Fibroblast of skin of right biceps (primary cell): ENCODE measurements around the gene LTB4R.
A peak's percentile ranks its signal among the peaks of the same experiment; 100 is the strongest.
"Not testable (repeated sequence)": the region's sequence is repeated elsewhere in the genome, so short reads cannot be mapped to it uniquely, and the experiment has no call there.

Experiments used
- DNase-seq: peaks from one replicate; pipeline ENCODE4 v3.0.0-alpha.2; 2013

The LTB4R gene

DNA sequence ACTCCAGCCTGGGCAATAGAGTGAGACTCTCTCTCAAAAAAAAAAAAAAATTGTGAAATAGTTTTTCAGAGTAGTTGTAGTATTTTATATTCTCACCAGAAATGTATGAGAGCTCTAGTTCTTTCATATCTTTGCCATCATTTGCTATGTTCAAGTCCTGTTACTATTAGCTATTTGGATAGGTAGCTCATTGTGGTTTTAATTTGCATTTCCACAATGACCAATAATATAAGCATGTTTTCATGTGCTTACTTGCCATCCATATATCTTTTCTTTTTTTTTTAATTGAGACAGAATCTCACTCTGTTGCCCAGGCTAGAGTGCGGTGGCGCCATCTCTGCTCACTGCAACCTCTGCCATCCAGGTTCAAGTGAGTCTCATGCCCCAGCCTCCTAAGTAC lies 36.9 kb downstream of the LTB4R start:
- no peak for DNase-seq

DNA sequence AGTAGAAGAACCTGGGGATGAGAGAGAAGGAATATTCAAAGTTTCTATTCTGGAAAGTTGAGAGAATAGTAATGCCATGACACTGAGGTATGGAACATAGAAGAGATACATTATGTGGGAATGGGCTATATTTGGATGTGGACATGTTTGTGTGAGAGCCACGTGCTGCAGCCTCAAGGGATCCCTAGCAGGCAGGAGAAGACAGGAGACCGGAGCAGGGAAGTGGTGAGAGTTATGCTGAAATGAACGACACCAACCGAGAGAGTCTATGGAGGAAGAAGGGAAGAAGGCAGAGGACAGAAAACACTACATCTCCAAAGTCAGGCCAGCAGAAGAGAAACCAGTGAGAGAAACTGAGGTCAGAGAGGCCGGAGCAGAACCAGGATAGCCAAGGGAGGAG lies 38.4 kb downstream of the LTB4R start:
- DNase-seq, result no peak

DNA sequence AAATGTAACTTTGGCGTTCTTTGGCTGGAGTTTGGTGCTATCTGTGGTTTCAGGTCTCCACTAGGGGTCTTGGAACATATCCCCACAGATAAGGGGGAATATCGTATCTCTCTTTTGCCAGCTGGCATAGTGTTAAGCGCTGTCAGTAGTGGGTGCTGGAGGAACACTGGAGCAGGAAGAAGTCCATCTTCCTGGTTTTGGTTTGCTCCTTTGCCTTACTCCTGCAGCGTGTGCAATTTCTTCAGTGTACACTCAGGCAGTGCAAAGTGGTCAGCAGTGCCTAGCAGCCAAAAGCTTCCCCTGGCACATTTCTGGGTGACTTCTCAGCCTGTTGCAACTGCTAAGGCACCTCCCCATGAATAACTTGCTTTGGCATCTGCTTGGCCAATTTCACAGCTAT lies 40.2 kb downstream of the LTB4R start:
- DNase-seq, result peak; percentile 28

DNA sequence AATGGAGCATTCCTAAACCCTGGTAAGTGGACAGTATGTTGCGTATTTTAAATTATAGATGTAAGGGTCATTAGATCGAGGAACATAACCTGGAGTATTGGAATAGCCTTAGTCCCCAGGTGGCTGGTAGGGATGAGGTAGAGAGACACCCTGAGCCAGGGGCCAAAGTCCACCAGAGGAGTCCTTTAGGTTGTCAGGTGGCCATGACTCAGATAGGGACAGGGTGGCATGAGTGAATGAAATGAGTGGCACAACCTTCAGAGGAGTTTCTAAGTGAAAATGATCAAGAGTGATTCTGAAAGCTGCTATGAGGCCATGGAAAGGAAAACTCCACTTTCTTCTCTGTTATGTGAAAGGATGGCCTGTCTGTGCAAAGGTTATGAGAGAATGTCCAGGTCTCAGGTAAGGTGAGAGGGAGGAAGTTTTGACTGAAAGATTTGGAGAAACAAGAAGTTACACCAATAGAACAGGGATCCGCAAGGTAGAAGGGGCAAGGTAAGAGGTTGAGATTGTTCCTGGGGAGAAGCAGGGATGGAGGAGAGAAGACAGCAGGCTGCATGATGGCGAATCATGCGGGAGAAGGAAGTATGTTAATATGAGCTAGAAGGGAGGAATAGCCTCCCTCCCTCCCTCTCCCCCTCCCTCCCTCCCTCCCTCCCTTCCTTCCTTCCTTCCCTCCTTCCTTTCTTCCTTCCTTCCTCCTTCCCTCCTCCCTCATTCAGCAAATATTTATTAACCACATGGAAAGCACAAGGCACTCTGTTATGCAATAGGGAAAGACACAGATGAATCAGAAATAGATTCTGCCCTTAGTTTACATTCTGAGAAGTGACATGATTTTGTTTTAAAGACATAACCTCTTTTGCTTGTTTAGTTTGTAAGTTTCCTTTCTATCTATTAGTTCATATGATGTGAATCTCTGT lies 42.5 kb downstream of the LTB4R start:
- DNase-seq, result peak; percentile 57

DNA sequence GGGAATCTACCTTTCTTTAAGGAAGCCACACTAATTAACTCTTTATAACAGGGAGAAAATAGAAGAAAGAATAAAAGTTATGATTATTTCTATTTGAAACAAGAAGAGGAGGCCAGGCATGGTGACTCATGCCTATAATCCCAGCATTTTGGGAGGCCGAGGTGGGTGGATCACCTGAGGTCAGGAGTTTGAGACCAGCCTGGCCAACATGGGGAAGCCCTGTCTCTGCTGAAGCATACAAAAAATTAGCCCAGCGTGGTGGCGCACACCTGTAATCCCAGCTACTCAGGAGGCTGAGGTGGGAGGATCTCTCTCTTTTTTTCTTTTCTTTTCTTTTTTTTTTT lies 43.2 kb downstream of the LTB4R start:
- not testable (repeated sequence) for DNase-seq

DNA sequence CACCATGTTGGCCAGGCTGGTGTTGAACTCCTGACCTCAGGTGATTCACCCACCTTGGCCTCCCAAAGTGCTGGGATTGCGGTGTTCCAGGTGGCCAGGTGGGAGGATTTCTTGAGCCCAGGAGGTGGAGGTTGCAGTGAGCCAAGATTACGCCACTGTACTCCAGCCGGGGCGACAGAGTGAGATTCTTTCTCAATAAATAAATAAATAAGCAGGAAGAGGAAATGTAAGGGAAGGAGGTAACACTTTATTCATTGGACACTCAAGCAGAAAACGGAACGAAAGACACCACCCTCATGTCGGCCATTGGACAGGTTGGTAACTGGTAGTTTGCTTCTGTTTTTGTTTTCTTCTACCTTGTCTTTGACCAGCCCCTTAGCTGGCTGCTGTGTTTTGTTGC lies 43.7 kb downstream of the LTB4R start:
- no peak for DNase-seq

DNA sequence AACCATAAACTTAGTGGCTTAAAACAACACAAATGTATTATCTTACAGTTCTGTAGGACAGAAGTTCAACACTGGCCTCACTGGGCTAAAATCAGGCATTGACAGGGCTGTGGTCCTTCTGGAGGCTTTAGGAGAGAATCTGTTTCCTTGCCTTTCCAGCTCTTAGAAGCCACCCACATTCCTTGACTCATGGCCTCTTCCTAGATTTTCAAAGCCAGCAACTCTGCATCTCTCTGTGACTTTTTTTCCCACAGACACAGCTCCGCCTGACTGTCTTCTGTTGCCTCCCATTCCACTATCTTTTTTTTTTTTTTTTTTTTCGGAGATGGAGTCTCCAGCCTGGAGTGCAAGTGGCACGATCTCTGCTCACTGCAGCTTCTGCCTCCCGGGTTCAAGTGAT lies 44.9 kb downstream of the LTB4R start:
- no peak for DNase-seq

DNA sequence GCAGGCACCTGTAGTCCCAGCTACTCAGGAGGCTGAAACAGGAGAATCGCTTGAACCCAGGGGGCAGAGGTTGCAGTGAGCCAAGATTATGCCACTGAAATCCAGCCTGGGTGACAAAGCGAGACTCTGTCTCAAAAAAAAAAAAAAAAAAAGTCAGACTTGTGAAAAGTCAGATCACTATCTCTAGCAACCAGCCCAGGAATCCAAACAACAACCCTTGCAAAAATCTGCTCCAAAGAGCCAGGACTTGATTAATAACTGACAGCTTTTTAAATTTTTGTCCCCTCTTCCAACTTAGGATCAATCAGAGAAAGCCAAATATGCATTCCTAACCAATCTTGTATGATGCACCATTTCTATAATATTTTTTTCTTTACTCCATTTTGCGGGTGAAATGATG lies 49.0 kb downstream of the LTB4R start:
- DNase-seq, result no peak

DNA sequence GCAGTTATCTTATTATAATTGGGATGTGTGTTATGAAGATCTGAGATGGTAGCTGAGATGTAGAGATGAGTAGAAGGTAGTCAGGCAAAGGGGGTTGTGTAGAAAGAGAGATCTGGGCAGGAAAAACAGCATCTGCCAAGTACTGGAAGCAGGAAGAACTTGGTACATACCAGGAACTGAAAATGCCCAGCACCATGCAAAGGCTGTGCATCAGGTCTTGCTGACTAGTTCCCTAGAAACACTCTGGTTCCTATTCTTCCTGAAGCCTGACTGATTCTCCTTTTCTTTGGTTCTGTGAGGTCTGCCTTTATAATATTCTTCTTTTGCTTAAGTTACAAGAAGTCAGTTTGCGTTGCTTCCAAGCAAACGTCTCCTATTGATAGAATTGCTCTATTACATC lies 50.0 kb downstream of the LTB4R start:
- DNase-seq, result no peak

DNA sequence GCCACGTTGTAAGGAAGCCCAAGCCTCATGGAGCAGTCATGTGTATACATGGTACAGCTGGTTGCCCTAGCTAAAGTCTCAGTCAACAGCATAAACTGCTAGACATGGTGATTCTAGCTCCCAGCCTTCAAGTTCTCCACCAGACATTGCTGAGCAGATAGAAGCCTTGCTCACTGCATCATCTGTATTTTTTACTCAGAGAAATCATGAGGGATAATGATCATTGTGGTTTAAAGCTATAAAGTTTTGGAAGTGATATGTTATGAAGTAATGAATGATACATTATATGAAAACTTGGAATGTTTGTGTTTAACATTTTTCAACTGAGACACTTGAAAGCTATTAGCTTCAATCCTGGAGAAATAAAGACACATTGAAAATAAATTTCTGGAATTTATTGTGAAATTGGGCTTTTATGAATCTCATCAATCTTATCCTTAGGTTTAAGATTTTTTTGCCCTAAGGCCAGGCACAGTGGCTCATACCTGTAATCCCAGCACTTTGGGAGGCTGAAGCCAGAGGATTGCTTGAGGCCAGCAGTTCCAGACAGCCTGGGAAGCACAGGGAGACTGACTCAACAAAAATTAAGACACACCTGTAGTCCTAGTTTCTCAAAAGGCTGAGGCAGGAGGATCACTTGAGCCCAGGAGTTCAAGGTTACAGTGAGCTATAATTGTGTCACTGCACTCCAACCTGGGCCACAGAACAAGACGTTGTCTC lies 51.1 kb downstream of the LTB4R start:
- DNase-seq, result peak; percentile 75

DNA sequence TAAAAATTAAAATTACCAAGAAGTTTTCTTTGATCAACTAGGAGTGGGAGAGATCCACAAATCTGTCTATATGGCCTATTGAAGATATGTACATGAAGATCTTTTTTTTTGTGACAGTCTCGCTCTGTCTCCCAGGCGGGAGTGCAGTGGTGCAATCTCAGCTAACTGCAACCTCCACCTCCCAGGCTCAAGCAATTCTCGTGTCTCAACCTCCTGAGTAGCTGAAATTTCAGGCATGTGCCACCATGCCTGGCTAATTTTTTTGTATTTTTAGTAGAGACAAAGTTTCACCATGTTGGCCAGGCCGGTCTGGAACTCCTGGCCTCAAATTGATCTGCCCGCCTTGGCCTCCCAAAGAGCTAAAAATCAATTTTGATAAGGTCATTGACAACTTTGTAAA lies 52.1 kb downstream of the LTB4R start:
- no peak for DNase-seq

DNA sequence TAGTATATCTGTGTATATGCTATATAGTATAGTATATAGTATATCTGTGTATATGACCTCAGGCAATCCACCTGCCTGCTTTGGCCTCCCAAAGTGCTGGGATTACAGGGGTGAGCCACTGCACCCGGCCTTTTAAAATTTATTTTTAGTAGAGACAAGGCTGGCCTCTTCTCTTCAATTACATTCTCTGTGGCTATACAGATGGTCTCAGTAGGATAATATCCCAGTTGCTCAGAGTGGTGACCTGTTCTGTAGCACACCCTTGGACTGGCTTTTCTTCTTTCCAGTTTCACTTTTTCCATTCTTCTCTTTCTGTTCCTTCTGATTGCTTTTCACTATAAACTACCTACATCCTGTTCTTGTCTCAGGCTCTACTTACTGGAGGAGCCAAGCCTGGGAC lies 53.5 kb downstream of the LTB4R start:
- no peak for DNase-seq

DNA sequence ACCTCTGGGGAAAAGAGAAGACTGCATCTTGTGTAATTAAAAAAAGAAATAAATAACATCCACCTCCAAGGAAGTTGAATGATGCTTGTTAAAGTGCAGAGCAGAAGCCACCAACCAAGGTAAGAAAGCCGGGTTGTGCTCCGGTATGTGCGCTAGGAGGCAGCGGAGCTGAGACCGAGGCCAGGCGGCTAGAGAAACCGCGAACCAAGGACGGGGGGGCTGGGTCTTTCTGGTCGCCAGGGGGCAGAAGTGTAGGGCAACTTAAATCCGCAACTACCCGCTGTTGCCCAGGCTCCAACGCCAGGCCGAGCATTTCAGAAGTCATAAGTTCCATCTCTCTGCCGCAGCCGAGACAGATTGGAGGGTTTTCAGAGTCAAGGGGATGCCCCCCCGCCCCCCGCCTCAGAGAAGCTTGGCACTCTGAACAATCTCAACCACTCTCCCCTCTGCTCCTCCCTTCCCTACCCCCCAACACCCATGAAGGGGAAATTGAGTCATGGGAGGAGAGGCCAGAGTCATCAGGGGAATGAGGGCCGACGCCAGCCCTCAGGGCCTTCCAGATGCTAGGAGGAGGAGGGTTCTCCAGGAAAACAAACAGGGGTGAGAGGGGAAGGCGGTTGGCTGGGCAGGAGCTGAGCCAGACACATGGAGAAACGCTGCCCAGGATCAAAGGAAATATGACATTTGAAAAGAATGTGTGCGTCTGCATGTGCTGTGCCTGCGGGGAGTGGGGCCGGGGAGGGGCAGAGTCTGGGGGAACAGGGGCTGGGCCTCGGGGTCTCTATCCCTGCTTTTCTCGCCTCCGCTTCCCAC lies 54.5 kb downstream of the LTB4R start:
- DNase-seq, result peak; percentile 91

DNA sequence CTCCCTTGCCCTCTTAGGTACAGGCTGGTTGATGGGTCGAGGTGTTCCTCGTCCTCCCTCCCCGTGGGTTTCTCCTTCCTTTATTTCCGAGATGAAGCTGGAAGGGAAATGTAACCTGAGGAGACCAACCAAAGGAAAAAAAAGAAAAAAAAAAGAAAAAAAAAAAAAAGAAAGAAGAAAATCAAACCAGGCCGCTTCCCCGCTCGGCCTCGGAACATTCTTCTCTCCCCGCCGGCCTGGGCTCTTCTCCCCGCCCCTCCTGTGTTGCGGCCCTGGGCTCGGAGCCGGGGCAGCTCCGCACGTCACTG lies 55.1 kb downstream of the LTB4R start:
- no peak for DNase-seq

DNA sequence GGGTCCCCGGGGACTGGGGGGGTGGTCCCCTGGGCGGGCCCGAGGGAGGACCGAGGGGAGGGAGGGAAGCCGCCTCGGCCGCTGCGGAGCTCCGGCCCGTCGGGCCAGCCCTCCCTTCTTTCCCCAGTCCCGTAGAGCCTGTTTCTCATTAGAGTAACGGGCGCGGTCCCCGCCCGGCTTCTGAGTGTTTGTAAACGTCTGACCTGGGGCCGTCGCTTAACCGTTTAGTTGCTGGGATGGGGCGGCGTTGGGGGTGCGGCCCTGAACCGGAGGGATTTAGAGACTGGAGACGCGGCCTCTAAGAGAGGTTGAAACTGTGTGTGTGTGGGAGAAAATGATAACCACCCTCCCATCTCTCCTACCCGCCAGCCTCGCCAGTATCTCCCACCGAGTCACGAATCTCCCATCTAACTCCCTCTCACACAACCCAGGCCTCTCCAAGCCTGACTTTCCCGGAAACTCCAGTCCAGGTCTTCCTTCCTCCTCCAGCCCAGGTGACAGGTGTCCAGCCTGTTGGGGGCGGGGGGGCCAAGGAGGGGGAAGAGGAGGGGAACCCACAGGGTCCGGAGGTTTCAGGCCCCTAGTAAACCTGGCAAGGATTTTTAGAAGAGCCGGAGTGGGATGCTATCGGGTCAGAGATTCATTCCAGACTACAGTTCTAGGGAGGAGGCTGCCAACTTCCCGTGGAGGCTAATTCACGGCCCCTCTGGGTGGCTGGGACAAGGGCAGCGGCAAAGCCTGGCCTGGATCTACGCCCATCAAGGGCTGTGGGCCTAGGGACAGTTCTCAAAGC lies 55.6 kb downstream of the LTB4R start:
- DNase-seq, result peak; percentile 97
